Cortex of kidney (tissue), 1 donor: ENCODE results near the gene MIX23.
"Not testable (repeated sequence)": the region's sequence is repeated elsewhere in the genome, so short reads cannot be mapped to it uniquely, and the experiment has no call there.

Source experiments
- DNase-seq: peaks from one replicate; lab custom pipeline; 2025; lab: John Stamatoyannopoulos, UW

Gene MIX23

GRCh38 chr3:122392868-122393844, 10.1 kb upstream of the MIX23 start:
- no peak for DNase-seq

GRCh38 chr3:122391681-122392446, 8.8 kb upstream of the MIX23 start:
- no peak for DNase-seq

- no peak for DNase-seq
These were observed 7.6 kb upstream of the MIX23 start for GRCh38 chr3:122390665-122391064.

- DNase-seq = no peak
These were observed 6.9 kb upstream of the MIX23 start for GRCh38 chr3:122389892-122390291.

- DNase-seq = no peak
These were observed 6.2 kb upstream of the MIX23 start for GRCh38 chr3:122389197-122389596.

GRCh38 chr3:122387709-122388108, 4.7 kb upstream of the MIX23 start:
- no peak for DNase-seq

- DNase-seq = peak; percentile 75
These were observed 1.0 kb upstream of the MIX23 start, which contains the start of gene FAM162A for GRCh38 chr3:122383771-122384697. Gene FAM162A, plus strand, starts transcription at chr3:122384182. Its CDS starts 84 bp downstream, at chr3:122384266.

GRCh38 chr3:122377975-122378374, 5.1 kb downstream of the MIX23 start:
- DNase-seq = no peak

- DNase-seq = no peak
These were observed 9.0 kb downstream of the MIX23 start for GRCh38 chr3:122374034-122374433.

GRCh38 chr3:122366379-122366749, 16.7 kb downstream of the MIX23 start:
- DNase-seq = no peak

- DNase-seq = not testable (repeated sequence)
These were observed 17.3 kb downstream of the MIX23 start for GRCh38 chr3:122365582-122366378.

GRCh38 chr3:122365073-122365472, 18.0 kb downstream of the MIX23 start:
- DNase-seq = no peak

GRCh38 chr3:122364490-122364889, 18.5 kb downstream of the MIX23 start:
- no peak for DNase-seq

- DNase-seq = no peak
These were observed 21.0 kb downstream of the MIX23 start for GRCh38 chr3:122362026-122362425.

- DNase-seq = no peak
These were observed 24.4 kb downstream of the MIX23 start for GRCh38 chr3:122358703-122359032.

GRCh38 chr3:122357828-122358702, 25.0 kb downstream of the MIX23 start:
- DNase-seq = no peak

GRCh38 chr3:122356402-122356801, 26.6 kb downstream of the MIX23 start:
- no peak for DNase-seq

- no peak for DNase-seq
These were observed 27.4 kb downstream of the MIX23 start for GRCh38 chr3:122355612-122356011.

- DNase-seq = no peak
These were observed 29.1 kb downstream of the MIX23 start for GRCh38 chr3:122353893-122354401.

- DNase-seq = no peak
These were observed 29.8 kb downstream of the MIX23 start for GRCh38 chr3:122353215-122353614.
